ENCODE data around the gene SCUBE3.

The SCUBE3 gene

DNA sequence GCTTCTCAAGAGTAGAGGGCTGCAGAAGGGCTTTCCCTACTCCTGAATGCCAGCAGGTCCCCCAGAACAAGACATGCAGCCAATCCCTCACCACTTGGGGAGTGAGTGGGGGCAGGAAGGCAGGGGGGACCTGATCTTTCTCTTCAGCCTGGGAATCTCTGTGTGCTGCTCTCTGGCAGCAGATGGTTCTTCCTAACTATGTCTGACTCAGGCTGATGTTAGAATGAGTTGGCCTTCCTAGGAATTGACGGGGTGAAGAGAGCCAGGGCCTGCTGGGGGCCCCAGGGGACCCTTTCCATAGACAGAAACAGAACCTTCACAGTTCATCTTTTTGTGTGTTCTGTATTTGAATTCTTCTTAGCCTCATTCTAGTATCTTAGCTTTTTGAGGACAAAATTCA lies 43.6 kb upstream of the SCUBE3 start:
- Histone ChIP-seq H4K8ac (ENCODE audit: low read depth, low read length) (no peak overlapping the region), H3K27ac (ENCODE audit: low read depth, low read length) (no peak overlapping the region), H3K9me3 (ENCODE audit: insufficient read depth, low read depth, low read length) (peaks cover 6% of the 10 kb centered on the region), H2AFZ (ENCODE audit: insufficient read depth, low read length, poor library complexity) (no peak overlapping the region), H3K36me3 (ENCODE audit: control insufficient read depth in 1 of 2, insufficient read depth in 2 of 2, low read length in 2 of 2) (no peaks in the 10 kb centered on the region), H3K79me1 (ENCODE audit: low read length) (no peaks in the 10 kb centered on the region), H3K14ac (ENCODE audit: low read length) (no peak overlapping the region), H3K4me3 (ENCODE audit: low read depth, low read length) (no peak overlapping the region), H3K4me2 (ENCODE audit: low read length) (no peak overlapping the region), H3K4ac (ENCODE audit: low read depth, low read length) (no peak overlapping the region), H3K18ac (ENCODE audit: low read length) (no peak overlapping the region), H2BK12ac (ENCODE audit: low read length) (no peak overlapping the region), H3K27me3 (ENCODE audit: insufficient read depth, low read length) (no peaks in the 10 kb centered on the region), H3K9ac (ENCODE audit: low read length) (no peak overlapping the region), H2AK5ac (ENCODE audit: low read length) (no peak overlapping the region), H3K79me2 (ENCODE audit: control insufficient read depth, insufficient read depth, low read length, poor library complexity) (no peaks in the 10 kb centered on the region), H3K23ac (ENCODE audit: low read length) (no peak overlapping the region), H2BK120ac (ENCODE audit: insufficient read depth, low read length, poor library complexity) (no peak overlapping the region), H3K4me1 (ENCODE audit: control insufficient read depth in 1 of 2, insufficient read depth in 2 of 2, low read length in 2 of 2) (peaks cover 3 to 6% of the 10 kb centered on the region in 2 experiments), H4K12ac (ENCODE audit: low read depth, low read length) (no peak overlapping the region), H2BK5ac (ENCODE audit: low read depth, low read length, poor library complexity) (no peak overlapping the region), H4K91ac (ENCODE audit: low read depth, low read length) (no peak overlapping the region)
- no peak for DNase-seq
- WGBS (ENCODE audit: extremely low coverage, insufficient coverage, insufficient read length): no CpG with 5 or more reads among the region's 1 CpG

DNA sequence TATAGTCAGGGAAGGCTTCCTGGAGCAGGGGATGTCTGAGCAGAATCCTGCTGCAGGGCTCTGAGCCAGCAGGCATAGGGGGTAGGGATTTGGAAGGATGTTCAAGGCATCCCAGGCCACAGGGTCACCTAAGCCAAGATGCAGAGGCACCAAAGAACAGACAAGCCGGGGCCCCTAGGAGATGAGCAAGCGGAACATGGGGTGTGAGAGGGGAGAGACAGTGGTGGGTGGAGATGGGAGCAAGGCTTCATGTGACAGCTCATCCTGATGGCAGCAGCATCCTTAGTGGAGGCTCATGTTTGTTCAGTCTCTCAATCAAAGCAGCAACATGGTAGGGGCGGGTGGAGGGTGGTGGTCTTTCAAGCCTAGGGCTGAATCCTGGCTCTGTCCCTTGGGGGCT lies 42.9 kb upstream of the SCUBE3 start:
- Histone ChIP-seq H3K9me3 (ENCODE audit: insufficient read depth, low read depth, low read length) (peaks cover 6% of the 10 kb centered on the region), H4K8ac (ENCODE audit: low read depth, low read length) (no peak overlapping the region), H3K27ac (ENCODE audit: low read depth, low read length) (no peak overlapping the region), H3K4ac (ENCODE audit: low read depth, low read length) (no peak overlapping the region), H3K23ac (ENCODE audit: low read length) (no peak overlapping the region), H2AK5ac (ENCODE audit: low read length) (no peak overlapping the region), H3K4me1 (ENCODE audit: control insufficient read depth in 1 of 2, insufficient read depth in 2 of 2, low read length in 2 of 2) (peaks cover 3 to 6% of the 10 kb centered on the region in 2 experiments), H3K9ac (ENCODE audit: low read length) (no peak overlapping the region), H3K79me1 (ENCODE audit: low read length) (no peaks in the 10 kb centered on the region), H4K91ac (ENCODE audit: low read depth, low read length) (no peak overlapping the region), H2BK12ac (ENCODE audit: low read length) (no peak overlapping the region), H2BK5ac (ENCODE audit: low read depth, low read length, poor library complexity) (no peak overlapping the region), H2AFZ (ENCODE audit: insufficient read depth, low read length, poor library complexity) (no peak overlapping the region), H3K79me2 (ENCODE audit: control insufficient read depth, insufficient read depth, low read length, poor library complexity) (no peaks in the 10 kb centered on the region), H3K18ac (ENCODE audit: low read length) (no peak overlapping the region), H3K36me3 (ENCODE audit: control insufficient read depth in 1 of 2, insufficient read depth in 2 of 2, low read length in 2 of 2) (no peaks in the 10 kb centered on the region), H3K27me3 (ENCODE audit: insufficient read depth, low read length) (no peaks in the 10 kb centered on the region), H3K4me3 (ENCODE audit: low read depth, low read length) (no peak overlapping the region), H3K14ac (ENCODE audit: low read length) (no peak overlapping the region), H2BK120ac (ENCODE audit: insufficient read depth, low read length, poor library complexity) (no peak overlapping the region), H3K4me2 (ENCODE audit: low read length) (no peak overlapping the region), H4K12ac (ENCODE audit: low read depth, low read length) (no peak overlapping the region)
- no peak for DNase-seq
- no CpG with 5 or more reads among the region's 3 CpGs for whole genome bisulfite sequencing (ENCODE audit: extremely low coverage, insufficient coverage, insufficient read length)

DNA sequence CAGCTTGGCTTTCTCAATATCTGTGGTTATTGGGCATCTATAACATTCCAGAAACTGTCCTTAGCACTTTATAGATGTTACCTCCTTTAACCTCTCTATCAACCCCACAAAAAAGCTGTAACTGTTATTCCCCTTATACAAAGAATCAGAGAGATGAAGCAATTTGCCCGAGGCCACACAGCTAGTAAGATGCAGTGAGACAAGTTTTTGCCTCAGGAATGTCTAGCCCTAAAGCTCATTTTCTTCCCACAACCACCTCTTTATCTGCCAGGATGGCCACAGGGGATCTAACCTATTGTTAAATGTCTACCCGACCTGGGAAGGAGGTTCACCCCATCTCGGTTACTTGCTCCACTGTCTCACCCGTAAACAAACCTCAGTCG lies 40.7 kb upstream of the SCUBE3 start:
- no peak overlapping the region for H3K4ac ChIP-seq (ENCODE audit: low read depth, low read length)
- no peak overlapping the region for H3K4me2 ChIP-seq (ENCODE audit: low read length)
- H3K27me3 ChIP-seq (ENCODE audit: insufficient read depth, low read length): no peaks in the 10 kb centered on the region
- no peaks in the 10 kb centered on the region for H3K79me1 ChIP-seq (ENCODE audit: low read length)
- no peak overlapping the region for H3K18ac ChIP-seq (ENCODE audit: low read length)
- H3K79me2 ChIP-seq (ENCODE audit: control insufficient read depth, insufficient read depth, low read length, poor library complexity): no peaks in the 10 kb centered on the region
- H2BK5ac ChIP-seq (ENCODE audit: low read depth, low read length, poor library complexity): no peak overlapping the region
- no peak overlapping the region for H3K23ac ChIP-seq (ENCODE audit: low read length)
- H2BK12ac ChIP-seq (ENCODE audit: low read length): no peak overlapping the region
- no peak overlapping the region for H3K14ac ChIP-seq (ENCODE audit: low read length)
- no CpG with 5 or more reads among the region's 5 CpGs for WGBS (ENCODE audit: extremely low coverage, insufficient coverage, insufficient read length)
- H4K12ac ChIP-seq (ENCODE audit: low read depth, low read length): no peak overlapping the region
- no peak overlapping the region for H4K8ac ChIP-seq (ENCODE audit: low read depth, low read length)
- H3K9ac ChIP-seq (ENCODE audit: low read length): no peak overlapping the region
- no peak overlapping the region for H3K27ac ChIP-seq (ENCODE audit: low read depth, low read length)
- no peak overlapping the region for H3K4me3 ChIP-seq (ENCODE audit: low read depth, low read length)
- H3K4me1 ChIP-seq (ENCODE audit: control insufficient read depth in 1 of 2, insufficient read depth in 2 of 2, low read length in 2 of 2): peaks cover 5 to 6% of the 10 kb centered on the region in 2 experiments
- no peaks in the 10 kb centered on the region for H3K36me3 ChIP-seq (ENCODE audit: control insufficient read depth in 1 of 2, insufficient read depth in 2 of 2, low read length in 2 of 2)
- H3K9me3 ChIP-seq (ENCODE audit: insufficient read depth, low read depth, low read length): peaks cover 6% of the 10 kb centered on the region
- H2AFZ ChIP-seq (ENCODE audit: insufficient read depth, low read length, poor library complexity): no peak overlapping the region
- H2AK5ac ChIP-seq (ENCODE audit: low read length): no peak overlapping the region
- H4K91ac ChIP-seq (ENCODE audit: low read depth, low read length): no peak overlapping the region
- no peak overlapping the region for H2BK120ac ChIP-seq (ENCODE audit: insufficient read depth, low read length, poor library complexity)
- DNase-seq: peak; percentile 89 to 96

DNA sequence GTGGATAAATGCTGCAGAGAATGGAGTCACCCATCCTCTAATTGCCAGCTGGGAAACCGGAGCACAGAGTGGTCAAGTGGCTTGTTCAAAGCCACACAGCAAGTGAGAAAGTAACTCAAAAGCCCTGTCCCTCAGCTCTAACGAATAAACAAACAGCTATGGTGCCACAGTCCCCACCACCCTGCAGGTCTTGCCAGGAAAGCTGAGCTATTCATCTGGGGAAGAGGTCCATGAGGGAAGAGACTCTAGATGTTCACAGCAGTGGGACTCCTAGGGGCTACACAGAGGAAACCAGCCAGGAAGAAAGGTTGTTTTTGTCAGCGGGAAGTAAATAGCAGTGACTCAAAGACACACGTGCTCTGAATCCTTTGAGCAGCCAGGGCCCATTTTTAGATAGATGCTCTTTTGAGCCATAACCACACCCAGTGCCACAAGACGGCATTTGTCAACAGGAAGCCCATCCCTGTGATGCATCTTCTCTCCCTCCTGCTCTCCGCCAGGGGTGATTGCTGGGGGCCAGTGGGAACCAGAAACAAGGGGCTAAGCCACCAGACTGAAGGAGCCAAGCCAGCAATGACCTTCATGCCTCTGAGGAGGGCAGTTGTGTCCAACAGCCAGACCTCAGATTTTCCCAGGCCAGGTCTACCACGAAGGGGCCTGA lies 40.2 kb upstream of the SCUBE3 start:
- peaks cover 6% of the 10 kb centered on the region for H3K9me3 ChIP-seq (ENCODE audit: insufficient read depth, low read depth, low read length)
- no peak overlapping the region for H2AFZ ChIP-seq (ENCODE audit: insufficient read depth, low read length, poor library complexity)
- peaks cover 6 to 7% of the 10 kb centered on the region in 2 experiments for H3K4me1 ChIP-seq (ENCODE audit: control insufficient read depth in 1 of 2, insufficient read depth in 2 of 2, low read length in 2 of 2)
- H3K14ac ChIP-seq (ENCODE audit: low read length): no peak overlapping the region
- H3K79me2 ChIP-seq (ENCODE audit: control insufficient read depth, insufficient read depth, low read length, poor library complexity): no peaks in the 10 kb centered on the region
- no peak overlapping the region for H3K23ac ChIP-seq (ENCODE audit: low read length)
- H2BK5ac ChIP-seq (ENCODE audit: low read depth, low read length, poor library complexity): no peak overlapping the region
- H3K4me2 ChIP-seq (ENCODE audit: low read length): no peak overlapping the region
- H3K4ac ChIP-seq (ENCODE audit: low read depth, low read length): no peak overlapping the region
- no peak overlapping the region for H4K91ac ChIP-seq (ENCODE audit: low read depth, low read length)
- no peak overlapping the region for H3K18ac ChIP-seq (ENCODE audit: low read length)
- no peak overlapping the region for H2AK5ac ChIP-seq (ENCODE audit: low read length)
- H4K12ac ChIP-seq (ENCODE audit: low read depth, low read length): no peak overlapping the region
- H2BK120ac ChIP-seq (ENCODE audit: insufficient read depth, low read length, poor library complexity): no peak overlapping the region
- H3K27me3 ChIP-seq (ENCODE audit: insufficient read depth, low read length): no peaks in the 10 kb centered on the region
- H3K9ac ChIP-seq (ENCODE audit: low read length): no peak overlapping the region
- H3K79me1 ChIP-seq (ENCODE audit: low read length): no peaks in the 10 kb centered on the region
- H3K36me3 ChIP-seq (ENCODE audit: control insufficient read depth in 1 of 2, insufficient read depth in 2 of 2, low read length in 2 of 2): no peaks in the 10 kb centered on the region
- H4K8ac ChIP-seq (ENCODE audit: low read depth, low read length): no peak overlapping the region
- WGBS (ENCODE audit: extremely low coverage, insufficient coverage, insufficient read length): no CpG with 5 or more reads among the region's 7 CpGs
- no peak overlapping the region for H3K27ac ChIP-seq (ENCODE audit: low read depth, low read length)
- H2BK12ac ChIP-seq (ENCODE audit: low read length): no peak overlapping the region
- no peak for DNase-seq
- no peak overlapping the region for H3K4me3 ChIP-seq (ENCODE audit: low read depth, low read length)

Data from trophoblast cell (in vitro differentiated cells and primary cell).